Glutamatergic neuron (in vitro differentiated cells): ENCODE results near the gene C2CD4D. TPM values are rescaled to one million over a fixed set of nuclear protein-coding genes. Genes with fewer than 3 reads are reported as not detected.

Source experiments
- DNase-seq: peaks from one replicate; pipeline ENCODE4 v3.0.0; 2022
- H3K27ac Mint-ChIP-seq: one replicate; pipeline ENCODE4 v1.8.0; 2020; ENCODE audit warnings: mild to moderate bottlenecking, mixed read lengths, inconsistent platforms; ENCODE audit not compliant: unreplicated experiment
- H3K27me3 Mint-ChIP-seq: one replicate; pipeline ENCODE4 v1.8.0; 2020; ENCODE audit warnings: mild to moderate bottlenecking, moderate library complexity, mixed read lengths, inconsistent platforms; ENCODE audit not compliant: unreplicated experiment
- H3K36me3 Mint-ChIP-seq: one replicate; pipeline ENCODE4 v1.8.0; 2020; ENCODE audit warnings: mild to moderate bottlenecking, mixed read lengths, inconsistent platforms; ENCODE audit not compliant: unreplicated experiment
- H3K4me1 Mint-ChIP-seq: one replicate; pipeline ENCODE4 v1.8.0; 2020; ENCODE audit warnings: mild to moderate bottlenecking, low read depth, mixed read lengths, inconsistent platforms; ENCODE audit not compliant: unreplicated experiment
- H3K4me3 Mint-ChIP-seq: one replicate; pipeline ENCODE4 v1.8.0; 2020; ENCODE audit warnings: mild to moderate bottlenecking, mixed read lengths, inconsistent platforms; ENCODE audit not compliant: unreplicated experiment
- H3K9me3 Mint-ChIP-seq: one replicate; pipeline ENCODE4 v1.8.0; 2020; ENCODE audit warnings: mild to moderate bottlenecking, moderate library complexity, mixed read lengths, inconsistent platforms; ENCODE audit not compliant: unreplicated experiment
- CTCF ChIP-seq: fragments of 200-600 bp; sonication (generic); IDR thresholded peaks from one replicate; pipeline ENCODE4 v1.5.0; 2021; ENCODE audit not compliant: partially characterized antibody, unreplicated experiment
- total RNA-seq: library from RNA; stranded (reverse); fragmentation: NEBNext Ultra II Directional; extraction: Animal tissue kit (Norgen Biotek cat#: 25700); gene quantifications from one replicate; pipeline ENCODE4 v1.2.1, GENCODE V29; 2021; ENCODE audit not compliant: unreplicated experiment

The C2CD4D gene
- total RNA-seq, 1 donor from 2014 or later, result not detected

DNA sequence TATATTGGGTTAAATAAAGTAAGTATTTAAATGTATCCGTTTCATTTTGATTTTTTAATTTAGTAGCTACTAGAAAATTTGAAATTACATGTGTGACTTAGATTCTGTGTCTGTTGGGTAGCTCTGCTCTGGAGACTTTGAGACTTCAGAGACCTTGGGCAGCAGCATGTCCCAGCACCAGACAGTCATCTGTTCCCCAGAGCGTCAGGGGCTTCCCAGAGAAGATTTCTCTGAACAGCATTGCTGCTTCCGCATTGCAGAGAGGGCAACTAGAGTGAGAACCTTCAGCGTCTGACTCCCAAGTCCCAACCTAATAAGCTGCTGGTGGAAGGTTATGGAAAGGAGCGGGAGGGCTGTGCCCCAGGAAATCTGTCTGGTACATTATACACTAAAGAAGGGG, 41.0 kb downstream of the C2CD4D start:
- no peak for DNase-seq
- Mint-ChIP-seq H3K27ac (no peak overlapping the region), H3K27me3 (peaks cover 9% of the 10 kb centered on the region), H3K36me3 (peaks cover 7% of the 10 kb centered on the region), H3K4me3 (no peak overlapping the region), H3K9me3 (peaks cover 2% of the 10 kb centered on the region), H3K4me1 (peaks cover 2% of the 10 kb centered on the region)
- TF ChIP-seq CTCF, result no peak

DNA sequence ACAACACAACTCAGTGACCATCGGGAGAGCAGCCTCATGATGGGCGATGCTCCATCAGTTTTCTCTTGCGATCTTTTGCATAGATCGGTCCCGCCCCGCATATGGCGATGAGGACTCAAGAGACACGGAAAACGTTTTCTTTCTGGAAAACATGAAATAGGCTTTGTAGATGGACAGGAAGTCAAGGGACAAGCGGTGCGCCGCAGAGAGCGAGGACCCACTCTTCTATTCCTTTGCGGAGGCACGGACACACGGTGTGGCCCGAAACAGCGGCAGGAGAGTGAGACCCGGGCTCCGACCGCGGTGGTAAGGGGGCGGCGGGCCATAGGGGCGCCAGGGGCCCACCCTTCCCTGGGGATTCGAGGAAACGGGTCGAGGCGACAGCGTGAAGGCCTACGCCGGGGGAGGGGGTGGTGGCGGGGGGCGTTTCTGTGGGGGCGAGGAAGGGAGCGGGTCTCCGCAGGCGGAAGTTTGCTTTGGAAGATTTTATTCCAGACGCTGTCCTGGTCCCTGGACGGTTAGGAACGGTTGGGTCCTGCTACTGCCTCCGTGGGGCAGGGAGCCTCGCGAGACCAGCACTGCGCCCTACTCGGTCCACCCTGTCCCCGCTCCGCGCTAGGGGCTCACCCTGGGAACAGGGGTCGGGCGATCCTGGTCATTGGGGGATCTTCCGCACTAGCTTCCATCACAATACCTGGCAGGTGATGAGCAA, 48.5 kb downstream of the C2CD4D start:
- H3K9me3 Mint-ChIP-seq, result peaks cover 12% of the 10 kb centered on the region
- DNase-seq, result peak; percentile 63
- no peak for TF ChIP-seq CTCF
- H3K4me3 Mint-ChIP-seq, result peak overlapping the region; percentile 100
- peaks cover 8% of the 10 kb centered on the region for H3K4me1 Mint-ChIP-seq
- no peaks in the 10 kb centered on the region for H3K36me3 Mint-ChIP-seq
- peak overlapping the region; percentile 100 for H3K27ac Mint-ChIP-seq
- H3K27me3 Mint-ChIP-seq, result peaks cover 12% of the 10 kb centered on the region

- H3K27me3 Mint-ChIP-seq, result peaks cover 12% of the 10 kb centered on the region
- peaks cover 8% of the 10 kb centered on the region for H3K4me1 Mint-ChIP-seq
- H3K9me3 Mint-ChIP-seq, result peaks cover 12% of the 10 kb centered on the region
- peak within 1 kb of the TSS; percentile 100 for H3K27ac Mint-ChIP-seq
- peak within 1 kb of the TSS; percentile 100 for H3K4me3 Mint-ChIP-seq
- peak; percentile 48 for TF ChIP-seq CTCF
- H3K36me3 Mint-ChIP-seq, result no peaks in the 10 kb centered on the region
- DNase-seq, result peak; percentile 98
These were observed 49.3 kb downstream of the C2CD4D start, which contains the start of gene TDRKH for GRCh38 chr1:151790071-151790939. Gene TDRKH (minus strand): TSS chr1:151790500. CDS start chr1:151783022, 7,478 bp downstream.

Other genes starting within 250 kb of the C2CD4D start
- gene SNX27, start 227.8 kb downstream of the C2CD4D start, total RNA-seq, result 39.3 TPM
- 274 TPM for gene CELF3, start 123.0 kb downstream of the C2CD4D start, total RNA-seq
- 3.8 TPM for gene RIIAD1, start 118.3 kb downstream of the C2CD4D start, total RNA-seq
- gene MRPL9, start 76.3 kb downstream of the C2CD4D start, total RNA-seq, result 75.0 TPM
- gene TDRKH, start 49.3 kb downstream of the C2CD4D start, total RNA-seq, result 40.1 TPM
- gene LINGO4, start 34.4 kb downstream of the C2CD4D start, total RNA-seq, result not detected
- gene RORC, start 8.0 kb downstream of the C2CD4D start, total RNA-seq, result not detected
- not detected for gene THEM5, start 13.9 kb upstream of the C2CD4D start, total RNA-seq
- 15.5 TPM for gene THEM4, start 69.7 kb upstream of the C2CD4D start, total RNA-seq
- 245 TPM for gene S100A10, start 154.0 kb upstream of the C2CD4D start, total RNA-seq
- gene S100A11, start 197.2 kb upstream of the C2CD4D start, total RNA-seq, result 45.1 TPM
- not detected for gene TCHHL1, start 249.2 kb upstream of the C2CD4D start, total RNA-seq